GM10266 (cell line): ENCODE results near the gene ST8SIA6.

Experiments used
- DNase-seq: peaks from one replicate; pipeline ENCODE4 v3.0.0; 2012; ENCODE audit errors: extremely low spot score
- CTCF ChIP-seq: IDR thresholded peaks from 2 replicates; pipeline ENCODE4 v1.5.1; 2012; ENCODE audit warnings: mild to moderate bottlenecking, low read depth; ENCODE audit not compliant: control insufficient read depth, insufficient read depth; ENCODE audit errors: missing control alignments

ST8SIA6 gene

DNA sequence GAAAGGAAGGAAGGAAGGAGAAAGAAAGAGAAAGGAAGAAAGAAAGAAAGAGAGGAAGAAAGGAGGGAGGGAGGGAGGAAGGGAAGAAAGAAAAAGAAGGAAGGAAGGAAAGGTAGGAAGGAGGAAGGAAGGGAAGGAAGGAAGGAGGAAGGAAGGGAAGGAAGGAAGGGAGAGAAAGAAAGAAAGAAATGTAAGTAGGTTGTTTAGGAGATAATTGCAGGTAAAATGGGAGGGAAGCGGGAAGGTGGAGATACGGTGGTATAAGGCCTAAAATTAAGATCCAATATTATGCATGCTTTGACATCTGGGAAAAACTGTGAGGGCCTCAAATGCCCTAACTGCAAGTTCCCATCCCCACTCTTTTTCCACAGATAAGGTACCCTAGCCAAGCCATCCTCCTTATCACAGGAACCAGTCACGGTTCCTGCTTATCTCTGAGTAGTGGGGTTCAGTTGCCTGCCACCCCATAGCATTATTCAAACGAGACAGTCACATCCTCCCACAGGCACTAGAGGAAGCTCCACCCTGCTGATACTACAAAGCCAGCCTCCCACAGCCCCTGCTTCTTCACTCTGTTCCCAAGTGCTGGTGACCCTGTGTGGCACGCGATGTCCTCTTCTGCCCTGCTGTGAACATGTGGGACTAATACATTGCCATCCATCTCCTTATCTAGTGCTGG, 28.7 kb downstream of the ST8SIA6 start:
- DNase-seq, result no peak
- no peak for TF ChIP-seq CTCF

- TF ChIP-seq CTCF, result no peak
- DNase-seq, result no peak
Observed at GRCh38 chr10:17423632-17424186, 30.7 kb downstream of the ST8SIA6 start.

- no peak for TF ChIP-seq CTCF
- no peak for DNase-seq
Observed at GRCh38 chr10:17422931-17423330, 31.5 kb downstream of the ST8SIA6 start.

DNA sequence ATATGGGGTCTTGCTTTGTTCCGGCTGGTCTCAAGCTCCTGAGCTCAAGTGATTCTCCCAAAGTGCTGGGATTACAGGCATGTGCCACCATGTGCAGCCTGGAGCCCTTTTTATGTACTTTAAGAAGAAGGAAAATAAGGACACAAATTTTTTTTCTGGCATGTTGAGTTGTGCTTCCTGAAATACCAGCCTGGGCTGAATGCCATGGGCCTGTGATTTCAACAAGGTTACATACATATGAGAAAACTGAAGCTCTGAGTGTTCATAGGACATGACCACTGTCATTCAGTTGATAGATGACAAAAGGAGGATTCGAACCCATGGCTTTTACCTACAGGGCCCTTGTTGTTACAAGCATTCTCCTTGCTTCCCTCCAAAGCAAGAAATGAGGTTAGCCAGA, 36.1 kb downstream of the ST8SIA6 start:
- no peak for TF ChIP-seq CTCF
- no peak for DNase-seq

- no peak for DNase-seq
- TF ChIP-seq CTCF, result no peak
Observed at GRCh38 chr10:17416442-17417211, 37.8 kb downstream of the ST8SIA6 start.

DNA sequence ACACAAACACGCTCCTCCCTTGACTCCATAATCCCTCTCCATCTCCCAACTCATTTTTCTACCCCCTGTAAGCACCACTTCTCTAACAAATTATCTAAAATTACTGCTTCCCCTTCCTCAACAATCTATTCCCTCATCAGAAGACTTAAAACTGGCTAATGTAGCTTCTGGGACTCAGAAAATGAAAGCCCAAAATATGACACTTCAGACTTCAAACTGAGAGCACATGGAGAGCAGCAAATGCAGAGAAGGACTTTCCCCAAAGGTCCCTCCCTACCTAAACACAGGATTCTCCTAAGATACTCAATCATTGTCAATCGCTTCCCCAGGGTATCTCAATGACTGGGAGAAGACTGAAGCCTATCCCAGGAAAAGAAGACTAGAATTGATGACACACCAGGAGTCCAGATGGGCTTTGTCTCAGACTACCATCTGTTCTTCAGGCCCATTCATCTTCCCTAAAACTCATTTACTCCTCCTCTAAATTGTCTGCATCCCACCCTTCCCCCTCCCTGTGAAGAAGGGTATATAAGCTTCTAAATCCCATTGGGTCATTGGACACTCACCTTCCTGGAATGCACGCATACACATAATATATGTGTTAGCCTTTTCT, 39.2 kb downstream of the ST8SIA6 start:
- no peak for TF ChIP-seq CTCF

More for the DNA sequence above, 39.2 kb downstream of the ST8SIA6 start:
- no peak for DNase-seq
